H9 (cell line): ENCODE results near the gene OTUB2. TPM values are rescaled to one million over a fixed set of nuclear protein-coding genes. Genes with fewer than 3 reads are reported as not detected.

ENCODE experiments used
- DNase-seq: peaks from one replicate; pipeline ENCODE4 v3.0.0-alpha.2; 2017
- H2AFZ ChIP-seq: one replicate; pipeline ENCODE4 v1.6.1; 2013; ENCODE audit warnings: mild to moderate bottlenecking, low read length, control low read depth, moderate library complexity
- H2AK5ac ChIP-seq: 2 replicates; pipeline ENCODE4 v1.6.1; 2013; ENCODE audit warnings: low read length, control low read depth, mixed read lengths; ENCODE audit not compliant: insufficient read length
- H2BK120ac ChIP-seq: one replicate; pipeline ENCODE4 v1.6.1; 2013; ENCODE audit warnings: low read depth, mild to moderate bottlenecking, low read length, control low read depth, inconsistent platforms; ENCODE audit not compliant: poor library complexity, severe bottlenecking
- H2BK12ac ChIP-seq: 2 replicates; pipeline ENCODE4 v1.6.1; 2013; ENCODE audit warnings: low read length, control low read depth, mixed read lengths, low read depth; ENCODE audit not compliant: insufficient read length
- H2BK15ac ChIP-seq: 2 replicates; pipeline ENCODE4 v1.6.1; 2013; ENCODE audit warnings: low read depth, low read length, control low read depth
- H2BK20ac ChIP-seq: one replicate; pipeline ENCODE4 v1.6.1; 2013; ENCODE audit warnings: low read depth, mild to moderate bottlenecking, low read length, control low read depth, inconsistent platforms; ENCODE audit not compliant: poor library complexity, severe bottlenecking
- H2BK5ac ChIP-seq: 2 replicates; pipeline ENCODE4 v1.6.1; 2013; ENCODE audit warnings: low read length, control low read depth, mixed read lengths; ENCODE audit not compliant: insufficient read length
- H3K14ac ChIP-seq: 2 replicates; pipeline ENCODE4 v1.6.1; 2013; ENCODE audit warnings: low read length, control low read depth; ENCODE audit not compliant: insufficient read depth
- H3K18ac ChIP-seq: 2 replicates; pipeline ENCODE4 v1.6.1; 2013; ENCODE audit warnings: low read depth, mild to moderate bottlenecking, mixed read lengths, low read length, control low read depth; ENCODE audit not compliant: insufficient read length
- H3K23ac ChIP-seq: 2 replicates; pipeline ENCODE4 v1.6.1; 2013; ENCODE audit warnings: low read length, control low read depth, mixed read lengths, low read depth; ENCODE audit not compliant: insufficient read length
- H3K23me2 ChIP-seq: 2 replicates; pipeline ENCODE4 v1.6.1; 2013; ENCODE audit warnings: low read depth, mild to moderate bottlenecking, mixed read lengths, low read length, control low read depth; ENCODE audit not compliant: insufficient read length, poor library complexity, severe bottlenecking
- H3K27ac ChIP-seq: 2 replicates; pipeline ENCODE4 v1.5.1; 2013; ENCODE audit warnings: low read length, control low read depth, mixed read lengths, low read depth; ENCODE audit not compliant: insufficient read length
- H3K27me3 ChIP-seq: 2 replicates; pipeline ENCODE4 v1.6.1; 2013; ENCODE audit warnings: low read length, control low read depth, inconsistent platforms; ENCODE audit not compliant: insufficient read depth
- H3K4ac ChIP-seq: 2 replicates; pipeline ENCODE4 v1.6.1; 2013; ENCODE audit warnings: low read depth, mild to moderate bottlenecking, control low read depth, inconsistent platforms, low read length, moderate library complexity
- H3K4me1 ChIP-seq: 2 replicates; pipeline ENCODE4 v1.6.1; 2013; ENCODE audit warnings: low read length, control low read depth, inconsistent platforms; ENCODE audit not compliant: insufficient read depth
- H3K4me2 ChIP-seq: 2 replicates; pipeline ENCODE4 v1.6.1; 2013; ENCODE audit warnings: low read length, control low read depth, mixed read lengths; ENCODE audit not compliant: insufficient read length, insufficient read depth
- H3K56ac ChIP-seq: 2 replicates; pipeline ENCODE4 v1.6.1; 2013; ENCODE audit warnings: low read depth, mild to moderate bottlenecking, mixed read lengths, low read length, control low read depth; ENCODE audit not compliant: insufficient read length
- H3K79me1 ChIP-seq: 2 replicates; pipeline ENCODE4 v1.6.1; 2013; ENCODE audit warnings: low read depth, mild to moderate bottlenecking, moderate library complexity, low read length, control low read depth, inconsistent platforms; ENCODE audit not compliant: insufficient read depth, poor library complexity, severe bottlenecking
- H3K79me2 ChIP-seq: 2 replicates; pipeline ENCODE4 v1.6.1; 2013; ENCODE audit warnings: low read length, control low read depth, inconsistent platforms; ENCODE audit not compliant: insufficient read depth
- H3K9ac ChIP-seq: 2 replicates; pipeline ENCODE4 v1.6.1; 2013; ENCODE audit warnings: low read length, control low read depth, mixed read lengths; ENCODE audit not compliant: insufficient read length; ENCODE audit errors: extremely low read depth
- H3K9me3 ChIP-seq: one replicate; pipeline ENCODE4 v1.6.1; 2013; ENCODE audit warnings: low read depth, low read length, inconsistent platforms; ENCODE audit not compliant: control insufficient read depth
- H3T11ph ChIP-seq: one replicate; pipeline ENCODE4 v1.6.1; 2013; ENCODE audit warnings: mild to moderate bottlenecking, low read length, control low read depth, inconsistent platforms
- H4K20me1 ChIP-seq: one replicate; pipeline ENCODE4 v1.6.1; 2013; ENCODE audit not compliant: control insufficient read depth, insufficient read length, insufficient read depth
- H4K5ac ChIP-seq: 2 replicates; pipeline ENCODE4 v1.6.1; 2013; ENCODE audit warnings: low read depth, mild to moderate bottlenecking, mixed read lengths, low read length, control low read depth; ENCODE audit not compliant: insufficient read length
- H4K8ac ChIP-seq: replicated peaks from 2 replicates; pipeline ENCODE4 v1.6.1; 2013; ENCODE audit warnings: low read length, control low read depth, mixed read lengths, low read depth; ENCODE audit not compliant: insufficient read length
- H4K91ac ChIP-seq: 2 replicates; pipeline ENCODE4 v1.6.1; 2013; ENCODE audit warnings: low read depth, mild to moderate bottlenecking, moderate library complexity, mixed read lengths, low read length, control low read depth; ENCODE audit not compliant: insufficient read length
- H3K27ac Mint-ChIP-seq, 3 experiments: 2 replicates in 2 of 3; 3 replicates in 1 of 3; pipeline ENCODE4 v1.8.0; 2020 to 2021; ENCODE audit warnings: mixed read lengths in 3 of 3, mild to moderate bottlenecking in 1 of 3, moderate library complexity in 1 of 3
- H3K27me3 Mint-ChIP-seq: 2 replicates; pipeline ENCODE4 v1.8.0; 2021; ENCODE audit warnings: low read depth, mild to moderate bottlenecking, moderate library complexity, mixed read lengths
- H3K36me3 Mint-ChIP-seq, 3 experiments: 2 replicates in 2 of 3; 3 replicates in 1 of 3; pipeline ENCODE4 v1.8.0; 2020 to 2021; ENCODE audit warnings: low read depth in 3 of 3, mixed read lengths in 3 of 3; ENCODE audit not compliant: insufficient read depth in 1 of 3
- H3K4me1 Mint-ChIP-seq, 2 experiments: 2 replicates each; pipeline ENCODE4 v1.8.0; 2020; ENCODE audit warnings: mixed read lengths in 2 of 2
- H3K4me3 Mint-ChIP-seq, 2 experiments: 2 replicates in 1 of 2; 3 replicates in 1 of 2; pipeline ENCODE4 v1.8.0; 2020 to 2021; ENCODE audit warnings: mild to moderate bottlenecking in 2 of 2, mixed read lengths in 2 of 2, moderate library complexity in 1 of 2
- H3K9me3 Mint-ChIP-seq, 2 experiments: 2 replicates in 1 of 2; 3 replicates in 1 of 2; pipeline ENCODE4 v1.8.0; 2020; ENCODE audit warnings: mild to moderate bottlenecking in 2 of 2, mixed read lengths in 2 of 2, moderate library complexity in 1 of 2
- CTCF ChIP-seq: fragments of 200-600 bp; sonication (generic); conservative IDR thresholded peaks from 3 replicates; pipeline ENCODE4 v1.8.0; 2021; ENCODE audit warnings: antibody characterized with exemption, mild to moderate bottlenecking
- WGBS: extraction: QIAGEN DNeasy Blood & Tissue Kit; methylation state at CpG from one replicate; pipeline ENCODE4 v1.1.7; 2013; ENCODE audit warnings: missing lambda C conversion rate, low lambda C conversion rate, mixed read lengths; ENCODE audit not compliant: insufficient read length; ENCODE audit errors: extremely low coverage; 5-methylcytosine and 5-hydroxymethylcytosine counted together
- total RNA-seq: library from RNA; stranded (reverse); gene quantifications from 2 replicates; pipeline ENCODE4 v1.2.1, GENCODE V29; 2021

Gene OTUB2
- total RNA-seq, 1 experiment from 2014 or later: 3.6 TPM

DNA sequence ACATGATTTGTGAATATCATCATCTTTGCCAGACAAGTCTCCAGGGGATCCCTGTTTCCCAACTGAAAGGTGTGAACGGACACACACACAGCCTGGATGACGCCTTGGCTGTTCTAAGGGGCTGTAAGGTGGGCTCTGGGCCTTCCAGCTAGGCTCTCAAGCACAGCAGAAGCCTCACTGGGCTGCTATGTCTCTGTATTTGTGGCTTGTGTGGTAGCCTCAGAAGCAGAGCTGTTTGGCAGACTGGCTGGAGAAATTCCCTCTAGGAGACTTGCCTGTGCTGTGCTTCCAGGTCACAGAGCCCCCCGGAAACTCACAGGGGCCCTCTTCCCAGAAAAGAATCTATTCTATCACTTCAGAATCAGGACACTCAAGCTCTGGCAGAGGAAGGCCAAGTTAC is 21.4 kb downstream of the OTUB2 start:
- Histone ChIP-seq H4K8ac (no peak overlapping the region), H4K20me1 (no peaks in the 10 kb centered on the region), H3K4me2 (no peak overlapping the region), H3T11ph (no peak overlapping the region), H3K4me1 (no peaks in the 10 kb centered on the region; the same call in 1 of the 2 replicates), H3K79me1 (no peaks in the 10 kb centered on the region), H4K91ac (no peak overlapping the region), H2AK5ac (no peak overlapping the region), H3K23me2 (no peaks in the 10 kb centered on the region), H3K4ac (no peak overlapping the region), H3K79me2 (no peaks in the 10 kb centered on the region), H3K9ac (no peak overlapping the region), H2AFZ (no peak overlapping the region), H2BK5ac (no peak overlapping the region), H2BK20ac (no peak overlapping the region), H3K56ac (no peak overlapping the region), H4K5ac (no peak overlapping the region), H3K14ac (no peak overlapping the region), H3K9me3 (no peaks in the 10 kb centered on the region), H3K27me3 (no peaks in the 10 kb centered on the region), H2BK120ac (no peak overlapping the region), H3K23ac (no peak overlapping the region), H3K18ac (no peak overlapping the region), H2BK12ac (no peak overlapping the region), H3K27ac (no peak overlapping the region), H2BK15ac (no peak overlapping the region)
- Mint-ChIP-seq H3K4me1 (peaks cover 11 to 13% of the 10 kb centered on the region in 2 experiments), H3K27ac (no peak overlapping the region; a peak in 1 of 7 replicates), H3K9me3 (no peaks in the 10 kb centered on the region), H3K27me3 (no peaks in the 10 kb centered on the region), H3K36me3 (peaks cover 18 to 73% (median 59%) of the 10 kb centered on the region in 3 experiments; a peak in 6 of 7 replicates), H3K4me3 (no peak overlapping the region)
- peak; percentile 14 for DNase-seq
- no peak for TF ChIP-seq CTCF
- no CpG with 5 or more reads among the region's 3 CpGs for WGBS
